K562 (cell line): ENCODE results near the gene CD38. TPM values are rescaled to one million over a fixed set of nuclear protein-coding genes. Genes with fewer than 3 reads are reported as not detected.

Experiments used
- ATAC-seq: fragments of 200-7000 bp; cut with Tn5 transposase; 3 replicates; pipeline ENCODE4 v1.9.1; 2020; ENCODE audit warnings: moderate library complexity
- BruUV-seq: library from RNA; stranded (reverse); fragments of 400-500 nt; replicated peaks from 2 replicates; lab custom pipeline; 2021; lab: Mats Ljungman, UMichigan
- CTCF ChIA-PET: fragments of 300-600 bp; formaldehyde crosslinking; extraction: SDS; loops from one replicate; lab custom pipeline; 2021; ENCODE audit warnings: low intra/inter-chr PET ratio; lab: Yijun Ruan, JAX
- POLR2A ChIA-PET: fragments of 300-600, 350-650 bp; sonication (Branson Sonifier 250); formaldehyde crosslinking; extraction: SDS; loops from one replicate; lab custom pipeline; 2021; ENCODE audit warnings: antibody characterized with exemption, inconsistent platforms; lab: Yijun Ruan, JAX
- DNase-seq, 4 experiments: peaks; one replicate each; pipeline versions ENCODE4 v3.0.0 to v3.0.0-alpha.2; 2011 to 2018; ENCODE audit warnings: low spot score in 3 of 4, mixed read lengths in 3 of 4; ENCODE audit errors: extremely low read depth in 1 of 4
- FAIRE-seq: peaks from 2 replicates; lab custom pipeline; 2011; peaks lifted over from hg19 to GRCh38; lab: Jason Lieb, UNC
- H2AFZ ChIP-seq: 2 replicates; pipeline ENCODE4 v1.6.0; 2011; ENCODE audit warnings: low read depth, low read length, control low read depth, inconsistent platforms
- H3K27ac ChIP-seq: fragments of 200-600 bp; 3 replicates; pipeline ENCODE4 v1.8.0; 2011; ENCODE audit warnings: low read depth, mild to moderate bottlenecking, control low read depth, inconsistent platforms, low read length, moderate library complexity, mixed read lengths; ENCODE audit errors: extremely low read depth
- H3K27me3 ChIP-seq, 2 experiments: fragments of 300-600 bp in 1 of 2; 2 replicates in 1 of 2; 3 replicates in 1 of 2; pipeline versions ENCODE4 v1.6.0 to v1.8.0; 2011; ENCODE audit warnings: inconsistent platforms in 2 of 2, low read length in 2 of 2, mild to moderate bottlenecking in 1 of 2, mixed read lengths in 1 of 2, moderate library complexity in 1 of 2; ENCODE audit not compliant: control insufficient read depth in 2 of 2, insufficient read depth in 2 of 2
- H3K36me3 ChIP-seq: fragments of 300-600 bp; 3 replicates; pipeline ENCODE4 v1.8.0; 2011; ENCODE audit warnings: mild to moderate bottlenecking, low read length, inconsistent platforms; ENCODE audit not compliant: control insufficient read depth, insufficient read depth
- H3K4me1 ChIP-seq, 2 experiments: fragments of 200-600 bp in 1 of 2; replicated peaks in 1 of 2; 2 replicates in 1 of 2; 3 replicates in 1 of 2; pipeline versions ENCODE4 v1.5.1 to v1.8.0; 2011; ENCODE audit warnings: inconsistent platforms in 2 of 2, low read length in 2 of 2, mild to moderate bottlenecking in 1 of 2, mixed read lengths in 1 of 2, moderate library complexity in 1 of 2; ENCODE audit not compliant: control insufficient read depth in 2 of 2, insufficient read depth in 2 of 2
- H3K4me2 ChIP-seq: 2 replicates; pipeline ENCODE4 v1.6.1; 2011; ENCODE audit warnings: low read length, control low read depth, inconsistent platforms, mixed read lengths; ENCODE audit not compliant: insufficient read depth
- H3K4me3 ChIP-seq: fragments of 200-600 bp; sonication (generic), shearing (Covaris generic); 2 replicates; pipeline ENCODE4 v1.5.1; 2016; ENCODE audit warnings: control low read depth, inconsistent platforms
- H3K79me2 ChIP-seq: fragments of 200-600 bp; 3 replicates; pipeline ENCODE4 v1.8.0; 2011; ENCODE audit warnings: low read length, inconsistent platforms; ENCODE audit not compliant: control insufficient read depth, insufficient read depth
- H3K9ac ChIP-seq, 2 experiments: 2 replicates each; pipeline versions ENCODE4 v1.6.0 to v1.6.1; 2011; ENCODE audit warnings: low read depth in 2 of 2, low read length in 2 of 2, control low read depth in 1 of 2, inconsistent platforms in 1 of 2, mild to moderate bottlenecking in 1 of 2, mixed read lengths in 1 of 2; ENCODE audit not compliant: insufficient read depth in 1 of 2
- H3K9me1 ChIP-seq: one replicate; pipeline ENCODE4 v1.6.0; 2011; ENCODE audit warnings: inconsistent platforms, mild to moderate bottlenecking, low read length, moderate library complexity; ENCODE audit not compliant: control insufficient read depth, insufficient read depth
- H3K9me3 ChIP-seq: replicated peaks from 2 replicates; pipeline ENCODE4 v1.5.1; 2011; ENCODE audit warnings: low read depth, low read length, inconsistent platforms; ENCODE audit not compliant: control insufficient read depth, insufficient read depth
- H4K20me1 ChIP-seq: replicated peaks from 2 replicates; pipeline ENCODE4 v1.6.1; 2011; ENCODE audit warnings: low read length, inconsistent platforms, mixed read lengths; ENCODE audit not compliant: control insufficient read depth, insufficient read depth
- BRCA1 ChIP-seq, 2 experiments: fragments of 450-650 bp in 1 of 2; sonication (generic) in 1 of 2; formaldehyde crosslinking in 1 of 2; IDR thresholded peaks; 2 replicates each; pipeline versions ENCODE4 v1.5.0 to v1.6.1; 2017 to 2020; ENCODE audit warnings: mild to moderate bottlenecking in 1 of 2, missing genetic modification reagents in 1 of 2
- DMBX1 ChIP-seq: fragments of 250-450 bp; sonication (Bioruptor Pico); IDR thresholded peaks from 2 replicates; pipeline ENCODE4 v1.8.0; 2022; ENCODE audit warnings: inconsistent platforms, mild to moderate bottlenecking, moderate library complexity, borderline replicate concordance
- EWSR1 ChIP-seq: fragments of 450-650 bp; IDR thresholded peaks from 2 replicates; pipeline ENCODE4 v1.6.1; 2018; ENCODE audit warnings: borderline replicate concordance, mild to moderate bottlenecking, low read depth, moderate library complexity; ENCODE audit not compliant: partially characterized antibody
- FOXJ2 ChIP-seq: fragments of 200-800 bp; sonication (Bioruptor generic); IDR thresholded peaks from 2 replicates; pipeline ENCODE4 v1.6.1; 2016; ENCODE audit warnings: missing genetic modification characterization, missing compliant biosample characterization
- HOXB6 ChIP-seq: fragments of 250-450 bp; sonication (Bioruptor Pico); IDR thresholded peaks from 2 replicates; pipeline ENCODE4 v1.5.1; 2022; ENCODE audit warnings: mild to moderate bottlenecking, borderline replicate concordance
- KDM5B ChIP-seq: fragments of 200-600 bp; sonication (generic); IDR thresholded peaks from 2 replicates; pipeline ENCODE4 v1.6.1; 2012; ENCODE audit warnings: low read depth, mild to moderate bottlenecking, moderate library complexity, low read length, control low read depth, inconsistent platforms; ENCODE audit not compliant: insufficient replicate concordance
- MXI1 ChIP-seq: IDR thresholded peaks from 2 replicates; pipeline ENCODE4 v1.6.1; 2011; ENCODE audit warnings: low read depth, mild to moderate bottlenecking, improper control_type of control experiment, low read length
- MYNN ChIP-seq, 2 experiments: sonication (generic); formaldehyde crosslinking in 1 of 2; IDR thresholded peaks; 2 replicates each; pipeline versions ENCODE4 v1.5.0 to v1.6.1; 2016 to 2020; ENCODE audit warnings: antibody characterized with exemption in 1 of 2, missing genetic modification reagents in 1 of 2
- NCOA1 ChIP-seq: fragments of 450-650 bp; IDR thresholded peaks from 2 replicates; pipeline ENCODE4 v1.6.1; 2016; ENCODE audit warnings: low read depth
- PHF21A ChIP-seq: fragments of 450-650 bp; IDR thresholded peaks from 2 replicates; pipeline ENCODE4 v1.6.1; 2017; ENCODE audit warnings: low read depth, borderline replicate concordance
- RUNX1 ChIP-seq: sonication (generic); IDR thresholded peaks from 2 replicates; pipeline ENCODE4 v1.6.1; 2016; ENCODE audit warnings: antibody characterized with exemption, low read depth
- SP1 ChIP-seq: sonication (generic); formaldehyde crosslinking; IDR thresholded peaks from 2 replicates; pipeline ENCODE4 v1.8.1; 2022; ENCODE audit warnings: mild to moderate bottlenecking, missing genetic modification reagents
- TRIM28 ChIP-seq: fragments of 450-650 bp; IDR thresholded peaks from 2 replicates; pipeline ENCODE4 v1.6.1; 2017
- ZNF239 ChIP-seq: fragments of 250-450 bp; sonication (Bioruptor Pico); IDR thresholded peaks from 2 replicates; pipeline ENCODE4 v1.4.0; 2020; ENCODE audit warnings: mild to moderate bottlenecking
- ZNF696 ChIP-seq: fragments of 250-450 bp; sonication (Bioruptor Pico); conservative IDR thresholded peaks from 2 replicates; pipeline ENCODE4 v1.4.0; 2020; ENCODE audit warnings: mild to moderate bottlenecking, moderate library complexity
- ZNF780A ChIP-seq: fragments of 250-450 bp; sonication (Bioruptor Pico); IDR thresholded peaks from 2 replicates; pipeline ENCODE4 v1.5.0; 2021; ENCODE audit warnings: mild to moderate bottlenecking
- WGBS: fragments of 100-300 bp; shearing (Covaris generic); methylation state at CpG from one replicate; pipeline ENCODE4 v1.1.6; 2016; ENCODE audit warnings: low coverage, mixed read lengths; ENCODE audit not compliant: insufficient coverage; ENCODE audit errors: missing lambda C conversion rate; 5-methylcytosine and 5-hydroxymethylcytosine counted together
- in situ Hi-C: fragments of 300-500 bp; cut with MboI; formaldehyde crosslinking; loops from 4 replicates; pipeline ENCODE4 v1.15.0; 2018; ENCODE audit warnings: inconsistent platforms, mixed read lengths
- intact Hi-C: fragments of 100-400 bp; cut with micrococcal nuclease; formaldehyde crosslinking; loops from 2 replicates; pipeline ENCODE4 v1.14.2; 2022
- polyA plus RNA-seq, 8 experiments: library from polyadenylated mRNA; depleted of rRNA in 4 of 8; stranded (reverse) in 5 of 8; unstranded in 3 of 8; fragments of >200 nt; fragmentation: Nextera tagmentation in 2 of 8; fragmentation: Illumina TruSeq in 1 of 8; extraction: Ambion mirVana in 2 of 8; extraction: Trizol in 1 of 8; gene quantifications; 2 replicates each; pipeline versions ENCODE4 v1.2.1 to v1.2.3, GENCODE V29; 2011 to 2014; ENCODE audit warnings: inconsistent platforms in 1 of 8, missing spikeins in 1 of 8
- total RNA-seq, 7 experiments: library from RNA; depleted of rRNA in 6 of 7; stranded (reverse); fragments of >200 nt in 6 of 7; fragmentation: Illumina TruSeq in 2 of 7; extraction: Trizol in 2 of 7; gene quantifications; 2 replicates each; pipeline versions ENCODE4 v1.2.1 to v1.2.3, GENCODE V29; 2011 to 2021; ENCODE audit warnings: low replicate concordance in 1 of 7
- TF ChIP-seq, protein P1 (sequence below): IDR thresholded peaks from 2 replicates; pipeline ENCODE4 v1.6.1; 2011; ENCODE audit not compliant: insufficient read length; ENCODE audit errors: extremely low read depth
- TF ChIP-seq, protein P2 (sequence below): fragments of 250-450 bp; sonication (Bioruptor Pico); IDR thresholded peaks from 2 replicates; pipeline ENCODE4 v1.4.0; 2020; ENCODE audit warnings: mild to moderate bottlenecking, moderate library complexity, borderline replicate concordance

Gene CD38
- total and polyA plus RNA-seq, 9 of the 15 experiments (the other 6 are each of a cell fraction or from before 2014, with no cell fraction given), result 0.04 to 0.06 (median 0.04) TPM; not detected in 5

DNA sequence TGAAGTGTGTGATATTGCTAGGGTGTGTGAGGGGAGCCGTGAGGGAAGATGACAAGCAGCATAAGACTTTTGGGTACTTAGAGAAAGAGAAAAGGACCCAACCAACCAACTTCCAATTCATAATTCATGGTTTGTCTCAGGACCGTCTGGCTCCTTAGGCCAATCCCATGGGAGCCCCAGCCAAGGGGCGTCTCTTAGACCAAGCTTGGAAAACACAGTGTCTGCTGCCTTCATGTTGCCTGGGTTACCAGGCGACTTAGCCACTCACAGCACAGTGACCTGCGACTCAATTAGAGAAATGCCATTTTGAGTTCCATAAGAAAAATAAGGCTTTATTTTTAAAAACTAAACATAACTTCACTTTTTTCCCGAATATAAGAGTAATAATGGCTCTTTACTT, 42.6 kb upstream of the CD38 start (continued):
- TF ChIP-seq EWSR1, result no peak
- TF ChIP-seq, protein P1, sequence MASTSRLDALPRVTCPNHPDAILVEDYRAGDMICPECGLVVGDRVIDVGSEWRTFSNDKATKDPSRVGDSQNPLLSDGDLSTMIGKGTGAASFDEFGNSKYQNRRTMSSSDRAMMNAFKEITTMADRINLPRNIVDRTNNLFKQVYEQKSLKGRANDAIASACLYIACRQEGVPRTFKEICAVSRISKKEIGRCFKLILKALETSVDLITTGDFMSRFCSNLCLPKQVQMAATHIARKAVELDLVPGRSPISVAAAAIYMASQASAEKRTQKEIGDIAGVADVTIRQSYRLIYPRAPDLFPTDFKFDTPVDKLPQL, result no peak
- TF ChIP-seq ZNF239, result no peak
- TF ChIP-seq PHF21A, result no peak
- no peak for TF ChIP-seq NCOA1

DNA sequence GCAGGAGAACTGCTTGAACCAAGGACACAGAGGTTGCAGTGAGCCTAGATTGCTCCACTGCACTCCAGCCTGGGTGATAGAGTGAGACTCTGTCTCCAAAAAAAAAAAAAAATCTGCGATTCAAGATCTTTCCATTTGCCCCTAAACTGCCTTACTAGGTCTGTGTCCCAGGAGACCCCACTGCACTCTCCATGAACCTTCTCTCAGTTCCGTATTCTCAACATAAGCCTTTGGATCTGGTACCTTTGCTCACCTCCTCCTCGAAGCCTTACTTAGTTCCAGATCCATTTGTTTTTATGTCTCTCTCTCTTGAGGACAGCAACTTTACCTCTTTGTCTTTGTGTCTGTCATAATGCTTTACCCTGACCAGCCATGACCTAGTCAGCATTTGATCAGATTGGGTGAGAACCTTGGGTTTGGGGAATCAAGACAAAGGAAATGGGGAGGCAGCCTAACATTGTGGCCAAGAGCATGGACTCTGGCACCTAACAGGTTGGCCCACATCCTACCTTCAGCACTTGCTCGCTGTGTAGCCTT, 41.5 kb upstream of the CD38 start:
- 0% methylated on average over 4 of the region's 4 CpGs for WGBS
- Histone ChIP-seq H3K4me1 (no peaks in the 10 kb centered on the region), H4K20me1 (no peaks in the 10 kb centered on the region), H3K9me1 (no peaks in the 10 kb centered on the region), H3K36me3 (no peaks in the 10 kb centered on the region), H3K4me2 (no peak overlapping the region), H3K79me2 (no peaks in the 10 kb centered on the region), H3K27me3 (peaks cover 16 to 24% of the 10 kb centered on the region in 2 experiments), H3K4me3 (no peak overlapping the region), H3K9me3 (no peaks in the 10 kb centered on the region), H3K9ac (no peak overlapping the region), H3K27ac (no peak overlapping the region), H2AFZ (no peak overlapping the region)
- intact Hi-C loops (no loop called here), in situ Hi-C loops (no loop called here)
- ATAC-seq (no peak), DNase-seq (no peak), FAIRE-seq (no peak)
- POLR2A ChIA-PET, result no interaction called here
- no TSS peak for BruUV-seq
- CTCF ChIA-PET, result no interaction called here
- TF ChIP-seq, protein P1, result no peak
- TF ChIP-seq FOXJ2 (tag) (no peak), SP1 (CRISPR knock-in tag) (no peak), BRCA1 (IDR thresholded peaks at IDR 0.05) (no peak), BRCA1 (CRISPR knock-in tag; IDR thresholded peaks at IDR 0.05) (no peak), ZNF780A (CRISPR knock-in tag) (no peak), KDM5B (no peak), MXI1 (no peak), RUNX1 (no peak), ZNF696 (no peak), HOXB6 (CRISPR knock-in tag) (no peak), TRIM28 (no peak), MYNN (IDR thresholded peaks at IDR 0.05) (no peak), MYNN (CRISPR knock-in tag; IDR thresholded peaks at IDR 0.05) (no peak), DMBX1 (CRISPR knock-in tag) (no peak)
- TF ChIP-seq, protein P2, sequence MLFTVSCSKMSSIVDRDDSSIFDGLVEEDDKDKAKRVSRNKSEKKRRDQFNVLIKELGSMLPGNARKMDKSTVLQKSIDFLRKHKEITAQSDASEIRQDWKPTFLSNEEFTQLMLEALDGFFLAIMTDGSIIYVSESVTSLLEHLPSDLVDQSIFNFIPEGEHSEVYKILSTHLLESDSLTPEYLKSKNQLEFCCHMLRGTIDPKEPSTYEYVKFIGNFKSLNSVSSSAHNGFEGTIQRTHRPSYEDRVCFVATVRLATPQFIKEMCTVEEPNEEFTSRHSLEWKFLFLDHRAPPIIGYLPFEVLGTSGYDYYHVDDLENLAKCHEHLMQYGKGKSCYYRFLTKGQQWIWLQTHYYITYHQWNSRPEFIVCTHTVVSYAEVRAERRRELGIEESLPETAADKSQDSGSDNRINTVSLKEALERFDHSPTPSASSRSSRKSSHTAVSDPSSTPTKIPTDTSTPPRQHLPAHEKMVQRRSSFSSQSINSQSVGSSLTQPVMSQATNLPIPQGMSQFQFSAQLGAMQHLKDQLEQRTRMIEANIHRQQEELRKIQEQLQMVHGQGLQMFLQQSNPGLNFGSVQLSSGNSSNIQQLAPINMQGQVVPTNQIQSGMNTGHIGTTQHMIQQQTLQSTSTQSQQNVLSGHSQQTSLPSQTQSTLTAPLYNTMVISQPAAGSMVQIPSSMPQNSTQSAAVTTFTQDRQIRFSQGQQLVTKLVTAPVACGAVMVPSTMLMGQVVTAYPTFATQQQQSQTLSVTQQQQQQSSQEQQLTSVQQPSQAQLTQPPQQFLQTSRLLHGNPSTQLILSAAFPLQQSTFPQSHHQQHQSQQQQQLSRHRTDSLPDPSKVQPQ (CRISPR knock-in tag), result no peak
